Pancreas (tissue), 10 donors: ENCODE data around the gene OPCML. TPM values are rescaled to one million over a fixed set of nuclear protein-coding genes. Genes with fewer than 3 reads are reported as not detected.

Experiments
- ATAC-seq, 4 donors: fragments of 200-7000 bp; cut with Tn5 transposase; one replicate each; pipeline versions ENCODE4 v1.8.0 to v1.9.1; 2020; ENCODE audit warnings: mild to moderate bottlenecking in 4 of 4, moderate library complexity in 4 of 4
- DNase-seq, 6 donors: peaks; one replicate each; pipeline ENCODE4 v3.0.0-alpha.2; 2020
- FAIRE-seq: peaks from 2 replicates; lab custom pipeline; 2012; peaks lifted over from hg19 to GRCh38; lab: Jason Lieb, UNC
- H3K27ac ChIP-seq, 4 donors: fragments of 200-600 bp; sonication (generic); 1 replicate in 3 of 4; 2 replicates in 1 of 4; pipeline versions ENCODE4 v1.5.0 to v1.8.0; 2020
- H3K27me3 ChIP-seq, 4 donors: fragments of 200-600 bp; one replicate each; pipeline ENCODE4 v1.8.0; 2021
- H3K36me3 ChIP-seq, 3 donors: fragments of 200-600 bp; sonication (generic) in 1 of 3; one replicate each; pipeline versions ENCODE4 v1.5.0 to v1.8.0; 2020 to 2021
- H3K4me1 ChIP-seq, 3 donors: fragments of 200-600 bp; one replicate each; pipeline ENCODE4 v1.8.0; 2021
- H3K4me3 ChIP-seq, 4 donors: fragments of 200-600 bp; sonication (generic) in 2 of 4; one replicate each; pipeline versions ENCODE4 v1.5.0 to v1.8.0; 2020 to 2021
- H3K9me3 ChIP-seq, 4 donors: fragments of 200-600 bp; one replicate each; pipeline ENCODE4 v1.8.0; 2021
- WGBS, 2 donors: extraction: QIAGEN DNeasy Blood & Tissue Kit; methylation state at CpG; one replicate each; pipeline ENCODE4 v1.1.7; 2013; 5-methylcytosine and 5-hydroxymethylcytosine counted together
- intact Hi-C, 3 donors: fragments of 100-400 bp; cut with DNase I; formaldehyde crosslinking; loops; one replicate each; pipeline versions ENCODE4 v1.11.1 to v1.14.2; 2022
- polyA plus RNA-seq, 2 donors: library from polyadenylated mRNA; stranded (reverse); fragments of 200-250 nt; gene quantifications; one replicate each; pipeline ENCODE4 v1.2.3, GENCODE V29; 2013
- total RNA-seq, 6 donors: library from RNA; stranded (reverse); fragmentation: NEBNext Ultra II Directional in 4 of 6; extraction: Animal tissue kit (Norgen Biotek cat#: 25700) in 4 of 6; gene quantifications; one replicate each; pipeline versions ENCODE4 v1.2.1 to v1.2.4, GENCODE V29; 2021 to 2023
- TF ChIP-seq, protein P1 (sequence below), 4 donors: fragments of 200-600 bp; sonication (generic) in 3 of 4; IDR thresholded peaks; one replicate each; pipeline versions ENCODE4 v1.5.0 to v1.8.0; 2021; ENCODE audit warnings: antibody characterized with exemption in 4 of 4
- donor health status: healthy with polysubstance abuse.
- donor health status: DM: no; HTN: no; CAD: no; lungs with moderate emphysema.
- donor health status: DM: no; HTN: no; CAD: no.
- donor health status: control.
- donor health status: control.
- donor health status: Bipolar disorder and iron deficiency.
- donor health status: DM: yes; HTN: yes; CAD: no.
- donor health status: DM: no; HTN: no; CAD: no.
- donor health status: DM: no; HTN: no; CAD: no.
- donor health status: DM: yes; HTN: yes; CAD: no.

OPCML gene
- total and polyA plus RNA-seq, 8 donors, result 0.05 to 0.31 (median 0.19) TPM

- WGBS, 2 donors, result 45 to 54% methylated on average over 3 of the region's 3 CpGs
- intact Hi-C loops, result no loop called here
- TF ChIP-seq, protein P1, sequence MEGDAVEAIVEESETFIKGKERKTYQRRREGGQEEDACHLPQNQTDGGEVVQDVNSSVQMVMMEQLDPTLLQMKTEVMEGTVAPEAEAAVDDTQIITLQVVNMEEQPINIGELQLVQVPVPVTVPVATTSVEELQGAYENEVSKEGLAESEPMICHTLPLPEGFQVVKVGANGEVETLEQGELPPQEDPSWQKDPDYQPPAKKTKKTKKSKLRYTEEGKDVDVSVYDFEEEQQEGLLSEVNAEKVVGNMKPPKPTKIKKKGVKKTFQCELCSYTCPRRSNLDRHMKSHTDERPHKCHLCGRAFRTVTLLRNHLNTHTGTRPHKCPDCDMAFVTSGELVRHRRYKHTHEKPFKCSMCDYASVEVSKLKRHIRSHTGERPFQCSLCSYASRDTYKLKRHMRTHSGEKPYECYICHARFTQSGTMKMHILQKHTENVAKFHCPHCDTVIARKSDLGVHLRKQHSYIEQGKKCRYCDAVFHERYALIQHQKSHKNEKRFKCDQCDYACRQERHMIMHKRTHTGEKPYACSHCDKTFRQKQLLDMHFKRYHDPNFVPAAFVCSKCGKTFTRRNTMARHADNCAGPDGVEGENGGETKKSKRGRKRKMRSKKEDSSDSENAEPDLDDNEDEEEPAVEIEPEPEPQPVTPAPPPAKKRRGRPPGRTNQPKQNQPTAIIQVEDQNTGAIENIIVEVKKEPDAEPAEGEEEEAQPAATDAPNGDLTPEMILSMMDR (IDR thresholded peaks at IDR 0.05), result no peak
- Histone ChIP-seq H3K9me3 (no peaks in the 10 kb centered on the region), H3K36me3 (no peaks in the 10 kb centered on the region), H3K4me3 (no peak overlapping the region), H3K4me1 (no peaks in the 10 kb centered on the region), H3K27ac (no peak overlapping the region), H3K27me3 (peaks cover 0 to 5% (median 0%) of the 10 kb centered on the region in 4 donors)
- no peak for ATAC-seq
- no peak for DNase-seq
- FAIRE-seq, result no peak
Measured at GRCh38 chr11:133251841-133252240, 280.5 kb downstream of the OPCML start.

GRCh38 chr11:133249530-133249929, 282.8 kb downstream of the OPCML start:
- intact Hi-C loops, result no loop called here
- FAIRE-seq, result no peak

DNA sequence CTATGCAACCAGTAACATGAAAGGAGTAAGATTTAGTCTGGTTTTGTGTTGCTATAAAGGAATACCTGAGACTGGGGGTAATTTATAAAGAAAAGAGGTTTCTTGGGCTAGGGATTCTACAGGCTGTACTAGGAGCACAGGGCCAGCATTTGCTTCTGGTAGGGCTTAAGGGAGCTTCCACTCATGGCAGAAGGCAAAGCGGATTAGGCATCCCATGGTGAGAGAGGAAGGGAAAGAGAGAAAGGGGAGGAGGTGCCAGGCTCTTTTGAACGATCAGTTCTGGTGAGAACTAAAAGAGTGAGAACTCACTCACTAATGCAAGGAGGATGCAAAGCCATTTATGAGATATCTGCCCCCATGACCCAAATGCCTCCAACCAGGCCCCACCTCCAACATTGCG, 283.2 kb downstream of the OPCML start:
- Histone ChIP-seq H3K4me3 (no peak overlapping the region), H3K36me3 (no peaks in the 10 kb centered on the region), H3K9me3 (no peaks in the 10 kb centered on the region), H3K27me3 (peaks cover 0 to 5% (median 0%) of the 10 kb centered on the region in 4 donors), H3K27ac (no peak overlapping the region), H3K4me1 (no peaks in the 10 kb centered on the region)
- no peak for FAIRE-seq
- 46 to 55% methylated on average over 3 of the region's 3 CpGs for WGBS, 2 donors
- TF ChIP-seq, protein P1 (IDR thresholded peaks at IDR 0.05), result no peak
- no peak for DNase-seq
- ATAC-seq, result no peak
- intact Hi-C loops, result no loop called here

More at GRCh38 chr11:133249530-133249929, 282.8 kb downstream of the OPCML start:
- DNase-seq (no peak), ATAC-seq (no peak)
- Histone ChIP-seq H3K36me3 (no peaks in the 10 kb centered on the region), H3K27me3 (peaks cover 0 to 5% (median 0%) of the 10 kb centered on the region in 4 donors), H3K4me1 (no peaks in the 10 kb centered on the region), H3K27ac (no peak overlapping the region), H3K4me3 (no peak overlapping the region), H3K9me3 (no peaks in the 10 kb centered on the region)
- 48 to 58% methylated on average over 6 of the region's 6 CpGs for WGBS, 2 donors
- TF ChIP-seq, protein P1 (IDR thresholded peaks at IDR 0.05), result no peak

DNA sequence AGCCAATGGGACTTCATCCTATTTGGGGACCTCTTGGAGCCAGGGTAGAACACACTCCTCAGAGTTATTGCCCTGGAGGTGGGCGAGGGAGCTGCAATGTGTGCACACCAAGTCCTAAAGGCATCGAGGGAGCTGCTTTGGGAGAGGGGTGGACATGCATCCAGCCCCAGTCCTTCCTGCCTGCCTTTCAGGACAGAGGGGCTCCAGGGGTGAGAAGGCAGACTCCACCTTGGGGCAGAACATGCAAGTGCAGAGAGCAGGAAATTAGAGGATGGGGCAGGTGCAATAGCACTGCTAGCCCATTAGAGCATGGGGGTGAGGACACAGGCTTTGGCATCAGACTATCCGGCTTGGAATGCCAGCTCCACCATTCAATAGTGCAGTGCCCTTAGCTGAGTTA, 288.5 kb downstream of the OPCML start:
- Histone ChIP-seq H3K9me3 (no peaks in the 10 kb centered on the region), H3K36me3 (no peaks in the 10 kb centered on the region), H3K27me3 (peaks cover 0 to 5% (median 0%) of the 10 kb centered on the region in 4 donors), H3K4me3 (no peak overlapping the region), H3K27ac (no peak overlapping the region), H3K4me1 (no peaks in the 10 kb centered on the region)
- ATAC-seq (no peak), DNase-seq (no peak), FAIRE-seq (no peak)
- intact Hi-C loops, result no loop called here
- TF ChIP-seq, protein P1 (IDR thresholded peaks at IDR 0.05), result no peak
- 42 to 49% methylated on average over 3 of the region's 3 CpGs for WGBS, 2 donors

DNA sequence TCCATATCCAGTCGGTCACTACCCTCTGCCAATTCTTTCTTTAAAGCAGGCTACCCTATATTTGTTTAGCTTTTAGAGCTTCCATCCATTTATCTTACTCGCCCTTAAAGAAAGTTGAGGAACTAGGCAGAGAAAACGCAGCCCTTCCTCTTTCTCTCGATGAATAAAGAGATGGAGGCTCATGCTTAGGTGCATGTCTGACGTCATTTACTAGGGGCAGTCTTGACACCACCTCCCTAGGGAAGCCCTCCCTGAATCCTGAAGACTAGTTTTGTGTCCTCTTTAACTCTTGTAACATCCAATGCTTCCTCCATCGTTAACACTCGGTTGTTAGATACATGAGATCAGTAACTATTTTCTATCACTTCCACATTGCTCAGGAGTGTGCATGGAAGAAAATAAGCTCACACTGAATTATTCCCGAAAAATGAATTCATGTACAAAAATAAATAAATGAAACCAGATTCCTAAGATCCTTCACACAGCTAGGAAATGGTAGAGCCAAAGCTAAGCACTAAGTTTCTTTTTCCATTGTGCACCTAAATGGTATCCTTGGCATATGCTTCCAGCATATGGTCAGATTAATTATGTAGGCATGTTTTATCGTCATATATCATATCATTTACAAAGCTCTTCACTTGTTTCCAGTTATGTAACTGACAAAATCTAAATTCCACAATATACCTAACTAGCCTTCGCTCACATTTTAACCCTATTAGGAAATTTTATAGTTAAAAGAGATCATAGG, 291.2 kb downstream of the OPCML start:
- Histone ChIP-seq H3K4me1 (no peaks in the 10 kb centered on the region), H3K4me3 (no peak overlapping the region), H3K9me3 (no peaks in the 10 kb centered on the region), H3K27ac (no peak overlapping the region), H3K36me3 (no peaks in the 10 kb centered on the region), H3K27me3 (peaks cover 0 to 5% (median 0%) of the 10 kb centered on the region in 4 donors)
- no peak for FAIRE-seq
- ATAC-seq, result no peak
- WGBS, 2 donors, result 55 to 63% methylated on average over 10 of the region's 10 CpGs
- no peak for DNase-seq
- intact Hi-C loops, result no loop called here
- TF ChIP-seq, protein P1 (IDR thresholded peaks at IDR 0.05), result no peak
